Measurements from ENCODE around the gene LRRC27. TPM values are rescaled to one million over a fixed set of nuclear protein-coding genes. Genes with fewer than 3 reads are reported as not detected.

Gene LRRC27
- total RNA-seq, 2 experiments from 2014 or later, result 3.5 to 3.8 TPM

DNA sequence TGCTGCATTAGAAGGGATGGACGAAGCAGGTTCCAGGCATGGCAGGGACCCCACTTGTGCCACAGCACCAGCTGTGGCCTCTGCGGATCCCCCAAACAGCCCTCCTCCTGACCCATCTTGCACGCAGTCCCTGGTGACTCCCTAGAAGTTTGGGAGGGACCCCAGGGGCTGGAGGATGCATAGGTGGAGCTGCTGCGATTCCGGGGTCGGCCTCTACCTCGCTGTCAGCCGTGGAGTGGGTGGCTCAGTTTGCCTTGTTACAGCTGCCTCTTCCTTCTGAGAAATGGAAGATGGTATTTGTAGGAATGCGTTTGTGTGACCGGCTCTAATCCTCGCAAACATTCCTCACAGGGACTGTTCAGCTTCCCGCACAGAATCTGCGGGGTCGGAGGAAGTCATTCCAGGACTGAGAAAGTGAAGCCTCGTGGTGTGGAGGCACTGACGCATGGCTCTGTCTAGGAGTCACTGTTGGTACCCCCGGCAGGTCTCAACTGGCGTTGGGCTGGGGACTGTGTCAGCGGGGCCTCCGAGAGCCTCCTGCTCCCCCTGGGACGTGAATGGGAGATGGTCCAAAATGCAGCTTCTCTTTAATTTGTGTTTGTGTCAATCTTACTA is 82.5 kb downstream of the LRRC27 start:
- DNase-seq, result no peak
- no peak overlapping the region for H3K4me3 Mint-ChIP-seq
- no peaks in the 10 kb centered on the region for H3K36me3 Mint-ChIP-seq
- H3K27me3 Mint-ChIP-seq, result no peaks in the 10 kb centered on the region
- H3K9me3 Mint-ChIP-seq, result no peaks in the 10 kb centered on the region
- no peaks in the 10 kb centered on the region for H3K4me1 Mint-ChIP-seq
- no peak overlapping the region for H3K27ac Mint-ChIP-seq

DNA sequence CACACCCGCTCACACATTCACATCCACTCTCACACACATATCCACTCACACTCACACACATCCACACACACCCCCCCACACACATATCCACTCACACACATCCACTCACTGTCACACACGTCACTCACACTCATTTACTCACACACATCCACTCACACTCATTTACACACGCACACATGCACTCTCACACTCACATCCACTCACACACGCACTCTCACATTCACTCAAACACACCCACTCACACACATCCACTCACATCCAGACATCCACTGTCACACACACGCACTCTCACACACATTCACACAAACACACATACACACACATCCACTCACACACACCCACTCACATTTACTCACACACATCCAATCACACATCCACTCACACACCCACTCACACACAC is 83.3 kb downstream of the LRRC27 start:
- Mint-ChIP-seq H3K4me1 (no peaks in the 10 kb centered on the region), H3K27me3 (no peaks in the 10 kb centered on the region), H3K36me3 (no peaks in the 10 kb centered on the region), H3K4me3 (no peak overlapping the region), H3K9me3 (no peaks in the 10 kb centered on the region), H3K27ac (no peak overlapping the region)
- DNase-seq, result no peak

DNA sequence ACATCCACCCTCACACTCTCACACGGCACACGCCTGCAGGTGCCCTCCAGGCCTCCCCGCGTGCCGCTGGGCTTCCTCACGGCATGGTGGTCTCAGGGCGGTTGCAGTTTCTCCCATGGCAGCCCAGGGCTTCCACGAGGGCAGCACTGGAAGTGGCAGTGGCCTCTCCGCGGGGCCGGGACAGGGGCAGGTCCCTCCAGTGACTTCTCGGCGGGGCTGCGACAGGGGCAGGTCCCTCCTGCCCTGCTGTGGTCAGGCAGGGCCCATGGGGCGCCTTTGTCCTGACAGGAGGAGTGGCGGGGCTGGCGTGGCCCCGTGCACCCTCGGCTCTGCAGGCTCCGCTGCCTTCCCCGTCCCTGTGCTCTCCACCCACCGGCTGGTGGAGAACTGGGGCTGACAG is 84.0 kb downstream of the LRRC27 start:
- Mint-ChIP-seq H3K4me3 (no peak overlapping the region), H3K36me3 (no peaks in the 10 kb centered on the region)

DNA sequence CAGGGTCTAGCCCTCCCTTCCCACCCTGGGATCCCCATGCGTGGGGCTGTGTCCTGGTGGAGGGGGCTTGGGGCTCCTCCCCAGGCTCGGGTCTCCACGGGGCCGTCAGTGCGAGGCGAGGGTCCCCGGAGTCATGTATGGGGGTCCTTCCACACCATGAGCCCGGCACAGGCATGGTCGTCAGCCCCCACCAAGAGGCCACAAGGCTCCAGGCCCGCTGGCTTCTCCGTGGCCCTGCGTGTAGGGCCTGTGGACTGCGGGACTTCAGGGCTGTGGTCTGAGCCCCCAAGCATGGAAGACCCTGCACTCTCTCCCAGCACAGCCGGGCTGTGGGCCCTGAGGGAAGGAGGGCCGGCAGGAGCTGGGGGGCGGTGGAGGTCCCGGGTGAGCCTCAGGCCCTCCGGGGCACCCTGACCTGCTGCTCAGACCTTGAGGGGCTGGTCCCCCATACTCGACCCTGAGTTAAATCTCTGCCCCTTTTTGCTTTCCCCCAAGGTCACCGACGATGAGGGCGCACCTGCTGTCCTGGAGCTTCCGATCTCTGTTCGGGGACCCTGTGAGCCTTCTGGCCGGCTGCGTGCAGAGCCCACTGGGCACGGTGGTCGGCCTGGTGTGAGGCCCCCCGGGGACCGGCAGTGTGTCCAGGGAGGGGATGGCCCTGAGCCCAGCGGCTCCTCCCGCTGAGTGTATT is 84.7 kb downstream of the LRRC27 start:
- H3K36me3 Mint-ChIP-seq, result no peaks in the 10 kb centered on the region
- H3K4me3 Mint-ChIP-seq, result no peak overlapping the region
- no peaks in the 10 kb centered on the region for H3K27me3 Mint-ChIP-seq
- no peak overlapping the region for H3K27ac Mint-ChIP-seq
- no peaks in the 10 kb centered on the region for H3K9me3 Mint-ChIP-seq
- no peak for DNase-seq
- peaks cover 2% of the 10 kb centered on the region for H3K4me1 Mint-ChIP-seq

More for the DNA sequence above, 84.0 kb downstream of the LRRC27 start:
- no peaks in the 10 kb centered on the region for H3K27me3 Mint-ChIP-seq
- DNase-seq, result no peak
- H3K27ac Mint-ChIP-seq, result no peak overlapping the region
- H3K9me3 Mint-ChIP-seq, result no peaks in the 10 kb centered on the region
- H3K4me1 Mint-ChIP-seq, result peaks cover 2% of the 10 kb centered on the region

DNA sequence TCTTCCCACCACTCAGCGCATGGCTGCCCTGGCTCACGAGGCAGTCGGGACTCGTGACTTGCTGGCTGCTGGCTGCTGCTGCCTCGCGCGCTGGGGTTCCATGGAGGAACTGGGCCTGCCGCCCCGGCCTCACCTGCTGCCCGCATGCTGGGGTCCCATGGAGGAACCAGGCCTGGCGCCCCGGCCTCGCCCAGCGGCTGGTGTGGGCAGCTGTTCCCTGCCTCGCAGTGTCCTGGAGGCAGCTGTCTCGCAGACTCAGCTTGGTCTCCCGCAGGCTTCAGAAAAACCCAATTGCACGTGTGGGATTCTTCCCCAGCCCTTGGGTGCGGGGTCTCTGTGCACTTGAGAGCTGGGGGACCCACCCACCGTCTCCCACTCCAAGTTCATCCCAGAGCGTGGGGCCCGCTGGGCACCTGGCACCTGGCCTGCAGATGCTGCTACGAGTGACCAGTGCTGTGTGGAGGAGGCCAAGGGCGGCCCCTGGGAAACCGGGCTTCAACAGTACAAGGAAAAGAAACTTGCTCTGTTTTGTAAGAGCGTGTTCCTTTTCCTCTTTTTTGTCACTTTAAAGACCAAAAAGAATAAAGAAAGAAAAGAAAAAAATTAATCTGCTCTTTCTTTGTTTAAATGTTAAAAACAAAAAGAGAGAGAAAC is 85.4 kb downstream of the LRRC27 start:
- peaks cover 6% of the 10 kb centered on the region for H3K4me1 Mint-ChIP-seq
- H3K36me3 Mint-ChIP-seq, result no peaks in the 10 kb centered on the region
- H3K4me3 Mint-ChIP-seq, result no peak overlapping the region
- no peak overlapping the region for H3K27ac Mint-ChIP-seq
- no peaks in the 10 kb centered on the region for H3K9me3 Mint-ChIP-seq
- H3K27me3 Mint-ChIP-seq, result no peaks in the 10 kb centered on the region
- no peak for DNase-seq

DNA sequence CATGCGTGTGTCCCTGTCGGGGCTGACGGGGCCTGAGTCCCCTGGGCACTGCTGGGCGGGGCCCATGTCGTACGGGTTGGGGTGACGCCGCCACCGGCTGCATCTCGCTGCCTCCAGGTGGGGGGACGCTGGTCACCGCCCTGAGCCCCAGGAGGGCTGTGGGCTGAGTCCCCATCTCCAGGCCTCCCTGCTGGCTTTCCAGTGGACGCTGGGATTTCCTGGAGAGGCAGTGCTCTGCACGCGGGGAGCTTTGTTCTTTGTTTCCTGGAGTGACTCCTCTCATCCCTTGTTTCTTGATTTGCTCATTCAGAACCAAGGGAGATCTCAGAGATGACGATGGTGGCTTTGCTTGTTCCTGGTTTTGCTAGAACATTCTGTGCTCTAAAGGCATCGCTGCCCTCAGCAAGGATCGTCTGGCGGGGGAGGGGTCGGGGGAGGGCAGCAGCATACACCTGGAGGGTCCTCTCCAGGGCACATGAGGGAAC is 86.0 kb downstream of the LRRC27 start:
- no peak for DNase-seq
- Mint-ChIP-seq H3K4me3 (no peak overlapping the region), H3K4me1 (peaks cover 12% of the 10 kb centered on the region), H3K27ac (no peak overlapping the region), H3K27me3 (no peaks in the 10 kb centered on the region), H3K9me3 (no peaks in the 10 kb centered on the region), H3K36me3 (no peaks in the 10 kb centered on the region)

DNA sequence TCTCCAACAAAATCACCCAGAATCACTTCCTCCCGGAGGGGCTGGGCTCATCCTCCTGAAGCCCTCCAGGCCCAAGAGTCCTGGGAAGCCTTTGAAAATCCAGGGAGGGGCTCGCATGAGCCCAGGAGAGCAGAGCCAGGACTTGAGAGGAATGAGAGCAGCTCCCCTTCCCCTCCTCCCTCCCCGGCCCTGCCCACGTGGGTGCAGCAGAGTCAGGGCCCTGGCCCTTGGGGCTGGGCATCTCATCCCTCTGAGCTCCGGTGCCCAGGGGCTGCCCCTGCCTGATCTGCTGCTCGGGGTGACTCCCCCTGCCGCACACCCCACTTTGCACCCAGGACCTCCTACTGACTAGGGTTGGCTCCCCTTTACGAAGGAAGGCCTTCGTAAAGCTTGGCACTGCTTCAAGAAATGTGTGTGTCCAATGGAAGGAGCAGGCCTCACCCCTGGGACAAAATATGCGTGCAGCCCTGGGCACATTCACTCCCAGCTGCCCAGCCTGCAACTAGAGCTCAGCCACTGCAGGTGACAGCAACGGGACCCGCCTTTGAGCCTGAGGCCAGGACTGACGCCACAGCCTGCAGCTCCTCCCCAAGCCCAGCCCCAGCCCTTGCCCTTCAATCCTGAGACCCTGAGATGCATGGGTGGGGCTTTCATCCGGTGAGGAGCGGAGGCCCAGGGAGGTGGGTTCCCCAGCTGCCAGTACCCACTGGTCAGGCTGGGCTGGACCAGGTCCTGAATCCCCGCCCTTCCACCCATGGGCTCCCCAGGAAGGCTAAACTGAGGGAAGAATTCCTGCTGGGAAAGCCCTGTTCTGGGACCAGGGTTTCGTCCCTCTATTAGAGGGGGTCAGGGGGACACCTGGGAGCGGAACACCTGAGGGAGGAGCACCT is 86.8 kb downstream of the LRRC27 start:
- Mint-ChIP-seq H3K36me3 (no peaks in the 10 kb centered on the region), H3K4me3 (no peak overlapping the region), H3K9me3 (no peaks in the 10 kb centered on the region), H3K27ac (no peak overlapping the region), H3K27me3 (no peaks in the 10 kb centered on the region), H3K4me1 (peaks cover 16% of the 10 kb centered on the region)
- DNase-seq, result no peak

DNA sequence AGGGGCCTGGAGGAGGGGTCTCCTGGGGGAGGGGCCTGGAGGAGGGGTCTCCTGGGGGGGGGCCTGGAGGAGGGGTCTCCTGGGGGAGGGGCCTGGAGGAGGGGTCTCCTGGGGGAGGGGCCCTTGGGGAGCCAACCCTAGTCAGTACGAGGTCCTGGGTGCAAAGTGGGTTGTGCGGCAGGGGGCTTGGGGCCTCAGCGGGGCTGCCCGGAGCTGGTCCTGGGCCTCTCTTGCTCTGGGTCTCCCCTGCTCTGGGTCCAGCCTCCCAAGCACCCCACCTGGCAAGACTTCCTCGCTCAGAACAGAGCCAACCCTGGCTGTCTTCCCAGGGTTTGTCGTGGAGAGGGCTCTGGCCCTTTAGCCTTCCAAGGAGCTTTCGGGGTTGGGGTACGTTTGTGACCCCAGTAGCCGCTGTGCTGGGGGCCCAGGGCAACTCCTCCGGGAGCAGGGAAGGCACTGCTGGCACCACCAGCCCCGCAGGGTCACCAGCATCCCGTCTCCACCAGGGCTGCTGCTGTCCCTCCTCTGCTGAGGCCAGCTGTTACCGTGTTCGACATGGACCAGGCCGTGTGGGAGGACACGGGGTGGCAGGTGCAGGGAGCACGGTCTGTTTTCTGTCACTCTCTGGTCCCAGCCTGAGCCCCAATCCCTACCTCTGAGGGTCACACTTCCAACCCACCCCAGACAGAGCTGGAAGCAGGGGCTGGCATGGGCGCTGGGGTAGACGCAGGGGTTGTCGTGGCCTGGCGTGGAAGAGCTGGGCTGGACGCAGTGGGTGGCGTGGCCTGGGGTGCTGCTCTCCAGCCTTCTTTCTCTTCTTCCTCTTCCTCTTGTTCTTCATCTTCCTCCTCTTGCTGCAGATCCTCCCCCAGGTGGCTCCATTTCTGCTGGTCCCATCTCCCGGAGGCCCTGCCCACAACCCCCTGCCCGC is 87.8 kb downstream of the LRRC27 start:
- peak overlapping the region; percentile 62 for H3K27ac Mint-ChIP-seq

DNA sequence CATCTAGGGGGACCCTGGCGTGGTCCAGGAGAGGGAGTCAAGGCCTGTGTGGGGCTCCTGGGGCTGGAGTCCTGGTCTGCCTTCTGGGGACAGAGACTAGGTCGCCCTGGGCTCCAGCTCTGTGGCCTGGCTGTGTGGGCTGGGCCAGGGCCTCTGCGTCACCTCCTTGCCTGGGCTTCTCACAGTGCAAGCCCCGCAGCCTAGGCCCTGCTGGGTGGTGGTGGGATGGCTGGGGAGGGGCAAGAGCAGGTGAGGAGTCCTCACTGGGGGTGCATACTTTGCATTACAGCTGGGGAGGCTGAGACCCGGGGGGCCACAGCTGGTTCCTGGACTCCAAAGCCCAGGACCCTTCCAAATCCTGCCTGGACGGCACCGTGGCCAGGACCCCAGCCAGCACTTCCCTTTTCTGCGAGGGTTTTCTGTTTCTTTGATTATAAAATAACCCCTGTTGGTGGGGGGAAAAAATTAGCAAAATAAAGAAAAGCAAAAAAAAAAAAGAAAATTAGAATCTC is 88.5 kb downstream of the LRRC27 start:
- peaks cover 16% of the 10 kb centered on the region for H3K4me1 Mint-ChIP-seq
- no peaks in the 10 kb centered on the region for H3K9me3 Mint-ChIP-seq
- no peak overlapping the region for H3K4me3 Mint-ChIP-seq
- peak overlapping the region; percentile 62 for H3K27ac Mint-ChIP-seq
- DNase-seq, result no peak
- H3K27me3 Mint-ChIP-seq, result no peaks in the 10 kb centered on the region
- no peaks in the 10 kb centered on the region for H3K36me3 Mint-ChIP-seq

More for the DNA sequence above, 87.8 kb downstream of the LRRC27 start:
- peaks cover 16% of the 10 kb centered on the region for H3K4me1 Mint-ChIP-seq
- no peaks in the 10 kb centered on the region for H3K27me3 Mint-ChIP-seq
- no peak overlapping the region for H3K4me3 Mint-ChIP-seq
- DNase-seq, result no peak
- H3K9me3 Mint-ChIP-seq, result no peaks in the 10 kb centered on the region
- H3K36me3 Mint-ChIP-seq, result no peaks in the 10 kb centered on the region

DNA sequence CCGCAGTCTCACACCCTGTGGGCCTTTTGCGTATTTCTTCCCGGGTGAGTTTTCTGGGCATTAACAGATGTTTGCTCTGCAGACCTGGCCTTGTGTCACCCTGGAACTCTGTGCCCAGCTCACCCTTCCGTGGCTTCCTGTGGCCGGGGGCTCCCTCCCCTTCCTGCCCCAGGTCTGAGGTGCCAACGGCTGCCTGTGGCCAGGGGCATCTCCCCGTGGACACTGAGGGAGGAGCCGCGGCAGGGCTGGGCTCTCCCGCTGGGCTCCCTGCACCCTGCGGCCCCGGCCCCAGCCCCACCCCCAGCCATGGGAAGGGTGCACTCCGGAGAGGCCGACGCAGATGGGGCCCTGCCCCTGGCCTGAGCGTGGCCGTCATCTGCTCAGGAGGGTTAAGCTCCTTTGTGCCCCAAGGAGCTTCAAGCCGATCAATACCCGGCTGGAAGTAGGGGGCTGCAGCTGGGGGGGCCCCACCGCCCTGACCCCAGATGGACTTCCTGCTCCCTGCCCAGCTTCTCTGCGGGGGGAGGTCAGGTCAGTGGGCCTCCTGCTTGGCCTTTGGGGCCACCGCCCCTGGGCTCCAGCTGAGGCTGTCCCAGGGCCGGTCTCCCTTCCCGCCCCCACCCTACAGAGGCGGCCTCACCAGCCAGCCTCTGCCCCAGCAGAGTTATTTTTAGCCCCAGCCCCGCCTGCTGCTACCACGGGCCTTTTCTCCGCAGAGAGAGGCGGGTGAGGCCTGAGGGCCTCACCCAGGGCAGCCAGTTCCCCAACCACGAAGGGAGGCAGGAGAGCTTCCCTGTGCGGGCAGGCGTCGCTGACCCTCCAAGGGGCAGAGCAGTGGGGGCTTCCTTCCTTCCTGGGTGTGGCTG is 89.2 kb downstream of the LRRC27 start:
- Mint-ChIP-seq H3K36me3 (no peaks in the 10 kb centered on the region), H3K4me3 (no peak overlapping the region), H3K27ac (peak overlapping the region; percentile 34), H3K4me1 (peaks cover 16% of the 10 kb centered on the region), H3K27me3 (no peaks in the 10 kb centered on the region), H3K9me3 (no peaks in the 10 kb centered on the region)
- DNase-seq, result no peak

DNA sequence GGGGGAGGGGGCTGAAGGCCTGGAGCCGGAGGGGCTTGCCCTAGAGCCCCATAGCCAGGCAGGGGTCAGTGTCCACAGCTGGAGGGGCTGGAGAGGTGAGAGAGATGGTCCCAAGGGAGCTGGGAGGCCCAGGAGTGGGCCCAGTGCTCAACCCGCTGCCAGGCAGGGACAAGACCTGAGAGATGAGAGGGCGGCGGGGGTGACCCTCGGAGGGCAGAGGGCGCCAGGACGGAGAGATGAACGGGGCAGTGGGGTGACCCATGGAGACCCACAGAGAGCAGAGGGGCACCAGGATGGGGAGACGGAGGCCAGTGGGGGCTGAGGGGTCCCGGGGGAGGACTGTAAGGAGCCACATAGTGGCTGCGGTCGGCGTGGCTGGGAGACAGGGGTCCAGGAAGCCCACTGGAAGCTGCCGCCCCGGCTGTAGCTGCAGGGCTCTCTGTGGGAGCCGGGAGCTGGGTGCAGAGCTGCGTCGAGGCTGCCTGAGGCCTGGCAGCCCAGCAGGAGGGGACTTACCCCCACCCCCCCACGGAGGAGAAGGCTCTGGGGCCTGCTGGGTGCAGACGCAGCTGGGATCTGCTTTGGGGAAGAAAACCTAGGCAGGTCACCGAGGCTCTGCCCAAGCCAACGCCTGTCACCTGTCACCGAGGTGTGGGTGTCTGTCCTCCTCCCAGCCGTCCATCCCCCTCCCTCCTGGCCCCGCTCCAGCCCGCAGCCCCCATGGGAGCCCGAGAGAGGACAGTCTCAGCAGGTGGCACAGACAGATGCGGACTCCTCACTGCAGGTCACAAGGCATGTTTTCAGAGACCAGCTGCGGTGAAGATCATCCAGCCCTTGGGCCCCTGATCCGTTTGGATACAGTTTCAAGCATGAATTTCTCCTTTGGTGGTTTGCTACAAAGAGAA is 90.1 kb downstream of the LRRC27 start:
- Mint-ChIP-seq H3K4me3 (no peak overlapping the region), H3K36me3 (no peaks in the 10 kb centered on the region), H3K27ac (peak overlapping the region; percentile 66), H3K9me3 (no peaks in the 10 kb centered on the region), H3K4me1 (peaks cover 16% of the 10 kb centered on the region), H3K27me3 (no peaks in the 10 kb centered on the region)
- DNase-seq, result no peak
